HCT116 (cell line): ENCODE data around the gene FRMD4B. TPM values are rescaled to one million over a fixed set of nuclear protein-coding genes. Genes with fewer than 3 reads are reported as not detected.

Experiments
- ATAC-seq: fragments of 200-7000 bp; cut with Tn5 transposase; 2 replicates; pipeline ENCODE4 v1.9.1; 2020; ENCODE audit warnings: mild to moderate bottlenecking, moderate library complexity
- BruUV-seq: library from RNA; stranded (reverse); fragments of 400-500 nt; replicated peaks from 2 replicates; lab custom pipeline; 2021; lab: Mats Ljungman, UMichigan
- CTCF ChIA-PET: fragments of 300-600 bp; sonication (Branson Sonifier 250); formaldehyde crosslinking; loops from one replicate; lab custom pipeline; 2021; ENCODE audit warnings: antibody characterized with exemption; lab: Charles Lee
- POLR2A ChIA-PET: fragments of 300-600, 350-600 bp; sonication (Branson Sonifier 250); formaldehyde crosslinking; loops from one replicate; lab custom pipeline; 2021; ENCODE audit warnings: antibody characterized with exemption; lab: Charles Lee
- RAD21 ChIA-PET, 2 experiments: fragments of 300-600 bp; sonication (Branson Sonifier 250); formaldehyde crosslinking; loops; one replicate each; lab custom pipeline; 2023; ENCODE audit warnings: low total read pairs in 2 of 2; ENCODE audit not compliant: uncharacterized antibody in 2 of 2, unreplicated experiment in 2 of 2, low non-redundant PET in 1 of 2; lab: Charles Lee
- DNase-seq: peaks from one replicate; pipeline ENCODE4 v3.0.0-alpha.2; 2010; ENCODE audit warnings: low read depth, low spot score
- H2AFZ ChIP-seq: fragments of 200-600 bp; shearing (Covaris generic), sonication (generic); 2 replicates; pipeline ENCODE4 v1.6.1; 2017; ENCODE audit warnings: low read depth, mixed run types, mixed read lengths, antibody characterized with exemption, low read length; ENCODE audit not compliant: poor library complexity, severe bottlenecking
- H3K27ac ChIP-seq: 2 replicates; pipeline ENCODE4 v1.5.1; 2012; ENCODE audit warnings: low read depth, low read length
- H3K27me3 ChIP-seq: fragments of 200-600 bp; sonication (generic); 2 replicates; pipeline ENCODE4 v1.6.1; 2016; ENCODE audit warnings: mixed run types, low read length, mixed read lengths; ENCODE audit not compliant: insufficient read depth
- H3K36me3 ChIP-seq, 2 experiments: fragments of 200-500 bp in 1 of 2; fragments of 200-600 bp in 1 of 2; sonication (Bioruptor generic) in 1 of 2; sonication (generic) in 1 of 2; 2 replicates each; pipeline versions ENCODE4 v1.5.1 to v1.6.1; 2014 to 2016; ENCODE audit warnings: low read length in 2 of 2, inconsistent platforms in 1 of 2, mixed read lengths in 1 of 2, mixed run types in 1 of 2; ENCODE audit not compliant: insufficient read depth in 2 of 2, control insufficient read depth in 1 of 2
- H3K4me1 ChIP-seq, 2 experiments: fragments of 200-600 bp in 1 of 2; sonication (generic) in 1 of 2; 2 replicates each; pipeline versions ENCODE4 v1.5.1 to v1.6.1; 2012 to 2017; ENCODE audit warnings: low read length in 2 of 2, inconsistent platforms in 1 of 2, mild to moderate bottlenecking in 1 of 2, mixed read lengths in 1 of 2, mixed run types in 1 of 2, moderate library complexity in 1 of 2; ENCODE audit not compliant: insufficient read depth in 2 of 2, control insufficient read depth in 1 of 2
- H3K4me2 ChIP-seq: fragments of 200-600 bp; sonication (generic); 2 replicates; pipeline ENCODE4 v1.6.1; 2017; ENCODE audit warnings: mixed run types, low read length, mixed read lengths
- H3K4me3 ChIP-seq, 2 experiments: fragments of 200-600 bp in 1 of 2; sonication (generic) in 1 of 2; replicated peaks in 1 of 2; 2 replicates each; pipeline ENCODE4 v1.5.1; 2011 to 2016; ENCODE audit warnings: low read length in 2 of 2, control low read depth in 1 of 2, low read depth in 1 of 2, mild to moderate bottlenecking in 1 of 2, mixed read lengths in 1 of 2, mixed run types in 1 of 2
- H3K79me2 ChIP-seq: fragments of 200-600 bp; sonication (generic); 2 replicates; pipeline ENCODE4 v1.6.1; 2017; ENCODE audit warnings: mild to moderate bottlenecking, mixed run types, low read length, moderate library complexity, mixed read lengths; ENCODE audit not compliant: insufficient read depth
- H3K9ac ChIP-seq: fragments of 200-600 bp; sonication (generic); 2 replicates; pipeline ENCODE4 v1.6.1; 2016; ENCODE audit warnings: low read length, mixed read lengths
- H3K9me2 ChIP-seq: fragments of 200-600 bp; sonication (generic), shearing (Covaris generic); 2 replicates; pipeline ENCODE4 v1.6.1; 2017; ENCODE audit warnings: mixed run types, mild to moderate bottlenecking, moderate library complexity; ENCODE audit not compliant: insufficient read depth
- H3K9me3 ChIP-seq, 2 experiments: fragments of 200-500 bp in 1 of 2; fragments of 200-600 bp in 1 of 2; sonication (Bioruptor generic) in 1 of 2; sonication (generic) in 1 of 2; 2 replicates each; pipeline ENCODE4 v1.6.1; 2014 to 2017; ENCODE audit warnings: low read length in 2 of 2, mixed read lengths in 2 of 2, inconsistent platforms in 1 of 2, low read depth in 1 of 2, mild to moderate bottlenecking in 1 of 2, mixed run types in 1 of 2, moderate library complexity in 1 of 2; ENCODE audit not compliant: control insufficient read depth in 1 of 2, insufficient read depth in 1 of 2
- H4K20me1 ChIP-seq: fragments of 200-600 bp; sonication (generic), shearing (Covaris generic); 2 replicates; pipeline ENCODE4 v1.6.1; 2017; ENCODE audit warnings: mixed run types, mild to moderate bottlenecking, moderate library complexity; ENCODE audit not compliant: insufficient read depth
- CBX3 ChIP-seq: IDR thresholded peaks from 2 replicates; pipeline ENCODE4 v1.6.1; 2012; ENCODE audit warnings: low read depth
- RAD21 ChIP-seq: IDR thresholded peaks from 2 replicates; pipeline ENCODE4 v1.6.1; 2012; ENCODE audit warnings: low read depth, mild to moderate bottlenecking
- SIN3A ChIP-seq: IDR thresholded peaks from 2 replicates; pipeline ENCODE4 v1.6.1; 2012; ENCODE audit warnings: low read depth
- intact Hi-C: fragments of 100-400 bp; cut with micrococcal nuclease; formaldehyde crosslinking; loops from 2 replicates; pipeline ENCODE4 v1.10.0; 2022
- total RNA-seq: library from RNA; stranded (reverse); gene quantifications from one replicate; pipeline ENCODE4 v1.2.1, GENCODE V29; 2021; ENCODE audit not compliant: unreplicated experiment
- TF ChIP-seq, protein P1 (sequence below), 3 experiments: fragments of 200-600 bp in 1 of 3; sonication (generic) in 1 of 3; IDR thresholded peaks in 2 of 3; conservative IDR thresholded peaks in 1 of 3; 2 replicates each; pipeline ENCODE4 v1.5.1; 2012 to 2017; ENCODE audit warnings: low read depth in 2 of 3, low read length in 2 of 3, antibody characterized with exemption in 1 of 3, borderline replicate concordance in 1 of 3, control low read depth in 1 of 3, mild to moderate bottlenecking in 1 of 3, mixed read lengths in 1 of 3, mixed run types in 1 of 3, moderate library complexity in 1 of 3; ENCODE audit not compliant: insufficient read depth in 1 of 3

FRMD4B gene
- total RNA-seq, 1 experiment from 2014 or later = 2.0 TPM

DNA sequence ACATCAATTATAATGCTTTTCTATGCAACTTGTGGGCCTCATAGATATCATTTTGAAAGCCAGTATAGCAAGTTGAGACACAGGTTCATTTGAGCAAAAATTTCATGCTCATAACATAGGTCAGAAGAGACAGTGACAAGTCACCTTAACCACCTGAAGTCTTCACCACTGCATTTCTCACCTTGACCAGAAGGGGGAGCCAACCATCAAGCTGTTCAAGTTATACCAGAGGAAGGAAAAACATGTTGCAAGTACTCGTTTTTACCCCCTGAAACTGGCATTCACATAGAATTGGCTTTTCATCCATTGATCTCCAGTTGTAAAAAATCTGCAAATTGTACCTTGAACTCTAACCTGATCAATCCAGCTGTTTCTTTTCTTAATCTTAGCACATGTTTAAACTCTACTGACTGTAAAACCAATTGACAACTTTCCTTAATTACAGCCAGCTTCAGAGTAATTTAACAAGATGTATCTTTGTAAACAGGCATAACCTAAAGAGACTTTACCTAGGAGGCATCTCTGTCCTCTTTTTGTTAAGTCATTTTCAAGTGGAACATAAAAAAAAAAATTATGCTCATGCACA, 264.9 kb downstream of the FRMD4B start:
- DNase-seq (peak; percentile 86), ATAC-seq (peak; percentile 92)
- H4K20me1 ChIP-seq = no peaks in the 10 kb centered on the region
- no peaks in the 10 kb centered on the region for H3K79me2 ChIP-seq
- H3K9me2 ChIP-seq = no peaks in the 10 kb centered on the region
- H3K4me2 ChIP-seq = no peak overlapping the region
- no peak overlapping the region for H3K27ac ChIP-seq
- H2AFZ ChIP-seq = peak overlapping the region; percentile 87
- H3K27me3 ChIP-seq = no peaks in the 10 kb centered on the region
- no peaks in the 10 kb centered on the region for H3K9me3 ChIP-seq
- no peak overlapping the region for H3K4me3 ChIP-seq
- H3K36me3 ChIP-seq = no peaks in the 10 kb centered on the region
- intact Hi-C loops = loop anchor here (1.0 to 5.0 kb wide), 5 partner anchors 40 to 826 kb away; no protein-coding TSS in a partner anchor
- TF ChIP-seq, protein P1, sequence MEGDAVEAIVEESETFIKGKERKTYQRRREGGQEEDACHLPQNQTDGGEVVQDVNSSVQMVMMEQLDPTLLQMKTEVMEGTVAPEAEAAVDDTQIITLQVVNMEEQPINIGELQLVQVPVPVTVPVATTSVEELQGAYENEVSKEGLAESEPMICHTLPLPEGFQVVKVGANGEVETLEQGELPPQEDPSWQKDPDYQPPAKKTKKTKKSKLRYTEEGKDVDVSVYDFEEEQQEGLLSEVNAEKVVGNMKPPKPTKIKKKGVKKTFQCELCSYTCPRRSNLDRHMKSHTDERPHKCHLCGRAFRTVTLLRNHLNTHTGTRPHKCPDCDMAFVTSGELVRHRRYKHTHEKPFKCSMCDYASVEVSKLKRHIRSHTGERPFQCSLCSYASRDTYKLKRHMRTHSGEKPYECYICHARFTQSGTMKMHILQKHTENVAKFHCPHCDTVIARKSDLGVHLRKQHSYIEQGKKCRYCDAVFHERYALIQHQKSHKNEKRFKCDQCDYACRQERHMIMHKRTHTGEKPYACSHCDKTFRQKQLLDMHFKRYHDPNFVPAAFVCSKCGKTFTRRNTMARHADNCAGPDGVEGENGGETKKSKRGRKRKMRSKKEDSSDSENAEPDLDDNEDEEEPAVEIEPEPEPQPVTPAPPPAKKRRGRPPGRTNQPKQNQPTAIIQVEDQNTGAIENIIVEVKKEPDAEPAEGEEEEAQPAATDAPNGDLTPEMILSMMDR (IDR thresholded peaks at IDR 0.05 in 2 of 3, conservative IDR thresholded peaks at IDR 0.05 in 1 of 3; ENCODE audit: borderline replicate concordance in 1 of 3, insufficient read depth in 1 of 3, low read depth in 2 of 3, low read length in 2 of 3) = peak; percentile 61 to 94 (median 92)
- 0 out of 2 replicates have a peak, but pooled peaks have one; percentile 10 for TF ChIP-seq CBX3
- peak; percentile 83 for TF ChIP-seq RAD21
- TF ChIP-seq SIN3A = no peak
- ChIA-PET POLR2A (no interaction called here), CTCF (interaction anchor here (0.6 to 3.2 kb wide), 24 partner anchors 9 to 551 kb away, joined by 3 to 18 read pairs (median 4); partner anchors contain the start of gene TMF1), RAD21 (interaction anchor here (0.8 to 1.6 kb wide), 2 partner anchors 40 to 185 kb away, joined by 3 to 6 read pairs; no protein-coding TSS in a partner anchor)
- peaks cover 0 to 16% of the 10 kb centered on the region in 2 experiments; a peak in 3 of 4 replicates for H3K4me1 ChIP-seq
- BruUV-seq = no TSS peak
- no peak overlapping the region for H3K9ac ChIP-seq
